Naive thymus-derived CD8-positive, alpha-beta T cell (primary cell): ENCODE results near the gene ARL6IP5. TPM values are rescaled to one million over a fixed set of nuclear protein-coding genes. Genes with fewer than 3 reads are reported as not detected.

Experiments used
- ATAC-seq, 2 donors: fragments of 150-1000 bp; cut with Tn5 transposase in 1 of 2; sonication (Bioruptor Pico), chemical (Tn5 transposase) in 1 of 2; 1 replicate in 1 of 2; 2 replicates in 1 of 2; pipeline ENCODE4 v1.10.0; 2021; ENCODE audit warnings: mild to moderate bottlenecking in 2 of 2, moderate library complexity in 2 of 2
- POLR2A ChIA-PET: fragments of 350-600 bp; sonication (Branson Sonifier 250); formaldehyde crosslinking; loops from one replicate; lab custom pipeline; 2021; ENCODE audit warnings: antibody characterized with exemption; lab: Charles Lee
- DNase-seq, 10 donors: peaks; one replicate each; pipeline versions ENCODE4 v3.0.0 to v3.0.0-alpha.2; 2020 to 2022
- H3K27ac Mint-ChIP-seq, 10 donors: one replicate each; pipeline ENCODE4 v1.8.0; 2020 to 2022; ENCODE audit warnings: mild to moderate bottlenecking in 10 of 10, mixed read lengths in 10 of 10, moderate library complexity in 4 of 10, inconsistent platforms in 1 of 10
- H3K27me3 Mint-ChIP-seq, 5 donors: one replicate each; pipeline ENCODE4 v1.8.0; 2021 to 2022; ENCODE audit warnings: mixed read lengths in 5 of 5
- H3K36me3 Mint-ChIP-seq, 3 donors: one replicate each; pipeline ENCODE4 v1.8.0; 2020 to 2022; ENCODE audit warnings: mixed read lengths in 3 of 3, mild to moderate bottlenecking in 2 of 3, inconsistent platforms in 1 of 3
- H3K4me1 Mint-ChIP-seq, 4 donors: one replicate each; pipeline ENCODE4 v1.8.0; 2021 to 2022; ENCODE audit warnings: mixed read lengths in 4 of 4
- H3K4me3 Mint-ChIP-seq, 10 donors: one replicate each; pipeline ENCODE4 v1.8.0; 2020 to 2022; ENCODE audit warnings: mild to moderate bottlenecking in 10 of 10, mixed read lengths in 10 of 10, moderate library complexity in 6 of 10, inconsistent platforms in 1 of 10
- H3K9me3 Mint-ChIP-seq, 9 donors: one replicate each; pipeline ENCODE4 v1.8.0; 2020 to 2022; ENCODE audit warnings: mixed read lengths in 9 of 9, mild to moderate bottlenecking in 3 of 9, inconsistent platforms in 1 of 9, moderate library complexity in 1 of 9
- microRNA-seq: library from miRNA; unstranded; fragments of <30 nt; microRNA quantifications from one replicate; pipeline ENCODE4 v1.2.0, GENCODE V29; 2022; ENCODE audit warnings: borderline microRNAs expressed
- polyA plus RNA-seq, 3 donors: library from polyadenylated mRNA; unstranded; fragments of 300-500 nt; fragmentation: Illumina TruSeq; gene quantifications; one replicate each; pipeline ENCODE4 v1.2.3, GENCODE V29; 2021
- total RNA-seq, 8 experiments: library from RNA in 2 of 8; stranded (reverse) in 2 of 8; gene quantifications; one replicate each; pipeline ENCODE4 v1.2.3 and lab custom pipeline; 2021 to 2026

Gene ARL6IP5
- total and polyA plus RNA-seq, 5 experiments from 2014 or later: 109 to 450 (median 315) TPM

DNA sequence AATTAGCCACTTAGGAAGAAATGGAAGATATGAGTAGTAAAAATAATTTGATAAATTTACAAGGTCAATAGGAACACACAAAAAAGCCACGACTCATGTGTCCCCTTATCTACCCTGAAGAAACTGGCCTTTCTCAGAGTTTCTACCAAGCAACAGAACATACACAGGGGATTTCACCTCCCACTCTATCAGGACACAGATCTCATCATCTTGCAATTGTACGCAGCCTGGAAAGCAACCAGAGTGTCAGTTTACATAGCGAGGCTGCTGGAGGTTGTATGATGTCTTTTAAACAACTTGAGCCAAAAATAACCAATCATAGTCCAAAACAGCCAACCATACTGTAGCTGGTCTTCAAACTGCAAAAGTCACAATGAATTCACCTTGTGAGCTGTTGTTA is 57.4 kb downstream of the ARL6IP5 start:
- no peaks in the 10 kb centered on the region for H3K9me3 Mint-ChIP-seq
- DNase-seq (no peak), ATAC-seq (no peak)
- H3K4me3 Mint-ChIP-seq: no peak overlapping the region
- H3K4me1 Mint-ChIP-seq: no peaks in the 10 kb centered on the region
- H3K27me3 Mint-ChIP-seq: peaks cover 0 to 10% (median 3%) of the 10 kb centered on the region in 5 donors
- no peaks in the 10 kb centered on the region for H3K36me3 Mint-ChIP-seq
- no peak overlapping the region for H3K27ac Mint-ChIP-seq
- POLR2A ChIA-PET: no interaction called here

DNA sequence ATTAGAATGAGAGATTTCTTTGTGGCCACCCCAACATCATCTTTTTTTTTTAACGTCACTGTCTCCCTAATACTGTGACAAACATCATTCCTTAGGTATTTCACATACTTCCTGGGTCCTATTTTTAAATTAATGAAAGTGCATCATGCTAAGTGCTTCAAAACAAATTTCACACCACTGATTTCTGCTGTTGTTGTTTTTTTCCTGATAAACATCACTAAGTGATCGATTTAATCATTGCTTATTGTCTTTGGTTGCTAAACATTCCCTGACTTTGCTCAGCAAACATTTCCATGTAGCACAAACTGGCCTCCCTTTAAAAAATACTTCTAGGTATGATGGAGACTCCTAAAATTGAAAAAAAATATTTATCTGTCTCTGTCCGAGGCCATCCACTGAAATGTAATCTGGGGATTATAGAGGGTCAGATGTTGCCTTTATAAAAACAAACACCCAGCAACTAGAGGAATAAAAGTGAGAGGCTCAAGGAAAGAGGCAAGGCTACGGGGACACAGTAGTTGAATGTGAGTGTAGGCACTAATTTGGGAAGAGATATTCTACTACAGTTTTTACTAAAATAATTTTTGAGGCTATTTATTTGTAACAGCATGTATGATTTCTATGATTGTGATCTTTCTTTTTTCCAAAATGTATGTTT is 58.2 kb downstream of the ARL6IP5 start:
- ATAC-seq: no peak
- no peak overlapping the region for H3K27ac Mint-ChIP-seq

GRCh38 chr3:69143612-69144011 is 58.9 kb downstream of the ARL6IP5 start:
- H3K4me1 Mint-ChIP-seq: no peaks in the 10 kb centered on the region
- H3K36me3 Mint-ChIP-seq: no peaks in the 10 kb centered on the region
- peaks cover 0 to 10% (median 3%) of the 10 kb centered on the region in 5 donors for H3K27me3 Mint-ChIP-seq
- POLR2A ChIA-PET: no interaction called here
- no peak overlapping the region for H3K4me3 Mint-ChIP-seq
- no peak overlapping the region for H3K27ac Mint-ChIP-seq
- no peaks in the 10 kb centered on the region for H3K9me3 Mint-ChIP-seq
- no peak for DNase-seq
- ATAC-seq: no peak

More for the DNA sequence above, 58.2 kb downstream of the ARL6IP5 start:
- Mint-ChIP-seq H3K9me3 (no peaks in the 10 kb centered on the region), H3K4me1 (no peaks in the 10 kb centered on the region), H3K36me3 (no peaks in the 10 kb centered on the region), H3K4me3 (no peak overlapping the region), H3K27me3 (peaks cover 0 to 10% (median 3%) of the 10 kb centered on the region in 5 donors)
- POLR2A ChIA-PET: no interaction called here
- no peak for DNase-seq

- POLR2A ChIA-PET: no interaction called here
- no peaks in the 10 kb centered on the region for H3K4me1 Mint-ChIP-seq
- no peaks in the 10 kb centered on the region for H3K36me3 Mint-ChIP-seq
- ATAC-seq: no peak
- H3K27ac Mint-ChIP-seq: no peak overlapping the region
- peaks cover 0 to 10% (median 0%) of the 10 kb centered on the region in 5 donors for H3K27me3 Mint-ChIP-seq
- no peaks in the 10 kb centered on the region for H3K9me3 Mint-ChIP-seq
- no peak for DNase-seq
- H3K4me3 Mint-ChIP-seq: no peak overlapping the region
These were observed 60.0 kb downstream of the ARL6IP5 start for GRCh38 chr3:69144631-69145245.

GRCh38 chr3:69145688-69146087 is 61.0 kb downstream of the ARL6IP5 start:
- DNase-seq (no peak), ATAC-seq (no peak)
- H3K4me3 Mint-ChIP-seq: no peak overlapping the region
- H3K9me3 Mint-ChIP-seq: no peaks in the 10 kb centered on the region
- POLR2A ChIA-PET: no interaction called here
- peaks cover 0 to 3% (median 0%) of the 10 kb centered on the region in 5 donors for H3K27me3 Mint-ChIP-seq
- H3K27ac Mint-ChIP-seq: no peak overlapping the region
- H3K36me3 Mint-ChIP-seq: no peaks in the 10 kb centered on the region
- H3K4me1 Mint-ChIP-seq: no peaks in the 10 kb centered on the region

DNA sequence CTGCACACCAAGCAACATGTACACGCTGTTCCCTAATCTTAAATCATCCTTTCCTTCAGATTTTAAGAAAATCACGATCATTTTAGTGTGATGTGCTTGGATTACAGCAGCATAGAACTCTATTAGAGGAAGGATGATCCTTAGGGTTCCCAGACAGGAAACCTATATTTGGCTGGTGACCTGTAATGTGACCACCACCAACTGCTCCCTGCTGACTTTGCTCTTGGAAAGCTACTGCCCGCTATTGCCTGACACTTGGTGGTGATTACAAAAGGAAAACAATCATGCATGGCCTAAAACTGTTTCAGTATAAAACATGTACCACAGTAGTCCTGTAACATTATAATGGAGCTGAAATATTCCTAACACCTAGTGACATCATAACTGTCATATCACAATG is 64.8 kb downstream of the ARL6IP5 start:
- Mint-ChIP-seq H3K27me3 (no peaks in the 10 kb centered on the region), H3K9me3 (no peaks in the 10 kb centered on the region), H3K36me3 (no peaks in the 10 kb centered on the region), H3K4me3 (no peak overlapping the region), H3K4me1 (no peaks in the 10 kb centered on the region), H3K27ac (no peak overlapping the region)
- POLR2A ChIA-PET: no interaction called here
- DNase-seq: no peak
- ATAC-seq: no peak

Small RNA genes lying within 50 kb of the gene (microRNA-seq; reads per million reads assigned to microRNA genes)
- 7.9 reads per million, percentile 24 among the genes with 10 or more reads in this experiment for gene MIR3136

Other genes with a start within 250 kb of the ARL6IP5 start
- gene TAFA4, start 152.4 kb upstream of the ARL6IP5 start, total RNA-seq: not detected
- gene TAFA4, start 152.4 kb upstream of the ARL6IP5 start, polyA plus RNA-seq: not detected
- 10 to 100 TPM; 14.4 to 17.4 TPM for gene EOGT, start 71.3 kb upstream of the ARL6IP5 start, total RNA-seq
- 1 to 10 TPM; 5.0 to 5.7 (median 5.6) TPM for gene EOGT, start 71.3 kb upstream of the ARL6IP5 start, polyA plus RNA-seq
- gene TMF1, start 32.6 kb upstream of the ARL6IP5 start, total RNA-seq: 10 to 100 TPM; 38.5 to 43.7 TPM
- 10 to 100 TPM; 28.0 to 34.7 (median 34.6) TPM for gene TMF1, start 32.6 kb upstream of the ARL6IP5 start, polyA plus RNA-seq
- 10 to 100 TPM; 71.8 to 80.1 TPM for gene UBA3, start 4.6 kb upstream of the ARL6IP5 start, total RNA-seq
- gene UBA3, start 4.6 kb upstream of the ARL6IP5 start, polyA plus RNA-seq: 10 to 100 TPM; 35.1 to 49.1 (median 45.5) TPM
- not detected for gene LMOD3, start 37.7 kb downstream of the ARL6IP5 start, total RNA-seq
- gene LMOD3, start 37.7 kb downstream of the ARL6IP5 start, polyA plus RNA-seq: under 1 TPM in 1 of 3 donors, not detected in 2; 0.06 TPM